Activated T-cell treated with anti-CD3 and anti-CD28 coated beads, Interleukin-2, amount 50 U/mL, for 72 hours (primary cell): ENCODE results near the gene ZMAT5. TPM values are rescaled to one million over a fixed set of nuclear protein-coding genes. Genes with fewer than 3 reads are reported as not detected.
"Not testable (repeated sequence)": the region's sequence is repeated elsewhere in the genome, so short reads cannot be mapped to it uniquely, and the experiment has no call there.

Experiments
- ATAC-seq, 2 donors: fragments of 150-1000 bp; cut with Tn5 transposase; replicated peaks in 1 of 2; 2 replicates each; pipeline ENCODE4 v1.10.0; 2021; ENCODE audit warnings: moderate library complexity in 2 of 2, mild to moderate bottlenecking in 1 of 2
- DNase-seq, 2 donors: peaks; one replicate each; pipeline ENCODE4 v3.0.0; 2021 to 2022; ENCODE audit warnings: mixed read lengths in 1 of 2
- H3K27ac Mint-ChIP-seq: one replicate; pipeline ENCODE4 v1.8.0; 2022; ENCODE audit warnings: mild to moderate bottlenecking, moderate library complexity, mixed read lengths
- H3K27me3 Mint-ChIP-seq: one replicate; pipeline ENCODE4 v1.8.0; 2022; ENCODE audit warnings: low read depth, mixed read lengths
- H3K36me3 Mint-ChIP-seq, 2 donors: one replicate each; pipeline ENCODE4 v1.8.0; 2022; ENCODE audit warnings: mixed read lengths in 2 of 2, mild to moderate bottlenecking in 1 of 2; ENCODE audit not compliant: insufficient read depth in 2 of 2
- H3K4me1 Mint-ChIP-seq: one replicate; pipeline ENCODE4 v1.8.0; 2022; ENCODE audit warnings: low read depth, mixed read lengths
- H3K4me3 Mint-ChIP-seq, 2 donors: one replicate each; pipeline ENCODE4 v1.8.0; 2022; ENCODE audit warnings: mild to moderate bottlenecking in 2 of 2, mixed read lengths in 2 of 2, moderate library complexity in 2 of 2
- H3K9me3 Mint-ChIP-seq, 2 donors: one replicate each; pipeline ENCODE4 v1.8.0; 2022; ENCODE audit warnings: mixed read lengths in 2 of 2
- total RNA-seq, 2 donors: library from RNA; stranded (reverse); gene quantifications; one replicate each; pipeline ENCODE4 v1.2.3, GENCODE V29; 2022

Gene ZMAT5
- total RNA-seq, 2 donors from 2014 or later: 29.1 to 34.4 TPM

DNA sequence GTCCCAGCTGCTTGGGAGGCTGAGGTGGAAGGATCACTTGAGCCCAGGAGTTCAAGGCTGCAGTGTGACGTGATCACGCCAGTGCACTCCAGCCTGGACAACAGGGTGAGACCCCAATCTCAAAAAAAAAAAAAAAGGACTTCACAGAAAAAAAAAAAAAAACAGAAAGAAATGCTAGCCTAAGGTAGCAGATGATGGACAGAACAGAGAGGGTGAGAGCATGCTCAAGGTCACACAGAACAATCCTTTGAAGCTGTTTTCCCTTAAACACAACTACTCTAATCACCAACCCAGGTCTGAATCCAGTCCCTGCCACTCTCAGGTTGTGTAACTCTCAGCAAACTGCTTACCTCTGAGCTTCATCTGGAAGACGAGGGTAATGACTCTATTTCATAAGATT, 9.7 kb downstream of the ZMAT5 start:
- no peak overlapping the region for H3K27ac Mint-ChIP-seq
- no peaks in the 10 kb centered on the region for H3K9me3 Mint-ChIP-seq
- peaks cover 5% of the 10 kb centered on the region for H3K4me1 Mint-ChIP-seq
- H3K4me3 Mint-ChIP-seq: no peak overlapping the region
- DNase-seq (no peak), ATAC-seq (no peak)
- no peaks in the 10 kb centered on the region for H3K36me3 Mint-ChIP-seq
- H3K27me3 Mint-ChIP-seq: no peaks in the 10 kb centered on the region

DNA sequence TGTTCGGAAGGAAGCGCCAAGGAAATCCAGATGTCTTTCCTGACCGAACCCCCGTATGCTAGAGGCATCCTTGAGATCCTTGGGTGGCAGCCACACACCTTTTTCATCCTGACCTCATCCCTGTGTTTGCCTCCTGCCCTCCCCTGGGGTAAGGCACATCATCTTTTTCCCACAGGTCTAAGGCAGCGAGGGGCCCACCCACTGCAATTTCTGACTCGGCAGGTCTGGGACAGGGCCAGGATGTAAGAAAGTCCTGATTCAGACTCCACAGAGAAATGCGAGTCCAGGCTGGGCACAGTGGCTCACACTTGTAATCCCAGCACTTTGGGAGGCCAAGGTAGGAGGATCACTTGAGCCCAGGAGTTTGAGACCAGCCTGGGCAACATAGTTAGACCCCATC, 10.5 kb downstream of the ZMAT5 start:
- ATAC-seq (no peak), DNase-seq (no peak)
- no peaks in the 10 kb centered on the region for H3K9me3 Mint-ChIP-seq
- H3K4me1 Mint-ChIP-seq: peaks cover 8% of the 10 kb centered on the region
- no peak overlapping the region for H3K4me3 Mint-ChIP-seq
- no peaks in the 10 kb centered on the region for H3K36me3 Mint-ChIP-seq
- H3K27me3 Mint-ChIP-seq: no peaks in the 10 kb centered on the region
- no peak overlapping the region for H3K27ac Mint-ChIP-seq

DNA sequence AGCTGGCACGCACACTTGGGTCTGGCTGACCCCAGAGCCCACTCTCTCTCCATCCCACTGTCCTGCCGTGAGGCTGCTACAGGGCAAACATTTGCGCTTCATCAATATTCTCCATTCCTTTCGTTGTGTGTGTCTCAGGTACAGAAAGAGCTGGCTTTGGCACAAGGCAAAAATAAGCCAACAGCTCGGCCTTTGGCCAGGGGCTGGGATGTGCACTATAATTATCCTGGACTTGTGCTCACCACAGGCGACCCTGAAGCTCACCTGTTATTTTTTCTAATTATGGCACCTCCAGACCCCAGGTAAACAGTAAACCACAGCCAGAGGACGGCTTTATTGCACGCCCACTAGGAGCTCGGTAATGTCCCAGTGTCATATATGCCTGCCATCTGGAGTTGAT, 10.9 kb downstream of the ZMAT5 start:
- H3K27me3 Mint-ChIP-seq: no peaks in the 10 kb centered on the region
- DNase-seq (no peak), ATAC-seq (no peak)
- no peak overlapping the region for H3K27ac Mint-ChIP-seq
- no peaks in the 10 kb centered on the region for H3K9me3 Mint-ChIP-seq
- no peak overlapping the region for H3K4me3 Mint-ChIP-seq
- H3K4me1 Mint-ChIP-seq: peaks cover 9% of the 10 kb centered on the region
- no peaks in the 10 kb centered on the region for H3K36me3 Mint-ChIP-seq

- not testable (repeated sequence) for ATAC-seq, H3K9me3 Mint-ChIP-seq, DNase-seq, H3K27ac Mint-ChIP-seq, H3K27me3 Mint-ChIP-seq, H3K36me3 Mint-ChIP-seq, H3K4me3 Mint-ChIP-seq
- peaks cover 19% of the 10 kb centered on the region for H3K4me1 Mint-ChIP-seq
These were observed 12.0 kb downstream of the ZMAT5 start for GRCh38 chr22:29754658-29755395.

- Mint-ChIP-seq H3K4me3 (no peak overlapping the region), H3K27ac (no peak overlapping the region), H3K4me1 (peaks cover 19% of the 10 kb centered on the region), H3K9me3 (no peaks in the 10 kb centered on the region), H3K36me3 (no peaks in the 10 kb centered on the region), H3K27me3 (no peaks in the 10 kb centered on the region)
- DNase-seq (no peak), ATAC-seq (no peak)
These were observed 12.8 kb downstream of the ZMAT5 start for GRCh38 chr22:29753808-29754657.

- Mint-ChIP-seq H3K36me3 (no peaks in the 10 kb centered on the region), H3K4me1 (peaks cover 19% of the 10 kb centered on the region), H3K27ac (no peak overlapping the region), H3K27me3 (no peaks in the 10 kb centered on the region), H3K9me3 (no peaks in the 10 kb centered on the region), H3K4me3 (no peak overlapping the region)
- DNase-seq (no peak), ATAC-seq (no peak)
These were observed 15.1 kb downstream of the ZMAT5 start for GRCh38 chr22:29751669-29752068.

DNA sequence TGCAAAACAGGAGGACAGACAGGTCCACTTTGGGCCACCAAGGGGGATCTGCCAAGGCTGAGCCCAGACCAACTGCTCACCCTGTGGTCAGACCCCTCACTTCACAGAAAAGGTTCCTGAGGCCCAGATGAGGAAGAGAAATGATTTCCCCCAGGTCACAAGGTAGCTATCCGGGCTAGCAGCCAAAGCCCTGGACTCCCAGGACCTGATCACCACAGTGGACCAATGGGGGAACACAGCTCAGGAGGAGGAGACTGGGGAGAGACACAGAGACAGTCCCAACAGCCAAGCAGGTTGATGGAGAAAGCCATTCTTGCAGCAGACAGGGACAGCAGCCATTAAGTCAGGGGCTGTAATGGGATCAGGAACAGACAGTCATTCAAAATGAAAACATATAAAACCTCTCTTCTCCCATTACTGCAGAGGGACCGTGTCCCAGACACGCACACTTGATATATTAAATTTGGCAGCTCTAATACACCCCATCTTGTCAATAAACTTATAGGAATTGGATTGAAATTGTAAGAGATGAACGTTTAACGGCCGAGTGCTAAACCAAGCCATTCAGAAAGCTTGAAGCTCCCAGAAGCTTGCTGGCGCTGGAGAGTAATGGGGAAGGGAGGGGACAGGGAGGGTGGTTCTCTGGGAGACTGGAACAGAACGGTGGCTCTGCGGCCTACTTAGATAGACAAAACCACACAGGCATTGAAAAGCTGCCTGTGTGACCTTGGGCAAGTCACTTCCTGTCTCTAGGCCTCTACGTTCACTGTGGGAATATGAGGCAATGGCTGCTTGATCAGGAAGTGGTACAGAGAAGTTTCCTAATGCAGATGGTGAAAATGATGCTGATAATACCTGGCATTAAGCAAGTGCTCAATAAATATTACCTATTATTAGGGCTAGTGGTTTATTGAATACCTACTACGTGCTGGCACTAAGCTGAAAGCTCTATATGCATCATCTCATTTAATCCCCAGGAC, 16.0 kb downstream of the ZMAT5 start:
- DNase-seq (no peak), ATAC-seq (no peak)
- Mint-ChIP-seq H3K27ac (peak overlapping the region; percentile 63), H3K27me3 (no peaks in the 10 kb centered on the region), H3K4me1 (peaks cover 19% of the 10 kb centered on the region), H3K4me3 (no peak overlapping the region), H3K9me3 (no peaks in the 10 kb centered on the region), H3K36me3 (no peaks in the 10 kb centered on the region)

GRCh38 chr22:29750029-29750428, 16.8 kb downstream of the ZMAT5 start:
- no peaks in the 10 kb centered on the region for H3K27me3 Mint-ChIP-seq
- H3K4me3 Mint-ChIP-seq: no peak overlapping the region
- ATAC-seq: no peak
- peaks cover 19% of the 10 kb centered on the region for H3K4me1 Mint-ChIP-seq
- no peaks in the 10 kb centered on the region for H3K9me3 Mint-ChIP-seq
- no peak overlapping the region for H3K27ac Mint-ChIP-seq
- DNase-seq: no peak
- H3K36me3 Mint-ChIP-seq: peaks cover 0 to 2% of the 10 kb centered on the region in 2 donors

DNA sequence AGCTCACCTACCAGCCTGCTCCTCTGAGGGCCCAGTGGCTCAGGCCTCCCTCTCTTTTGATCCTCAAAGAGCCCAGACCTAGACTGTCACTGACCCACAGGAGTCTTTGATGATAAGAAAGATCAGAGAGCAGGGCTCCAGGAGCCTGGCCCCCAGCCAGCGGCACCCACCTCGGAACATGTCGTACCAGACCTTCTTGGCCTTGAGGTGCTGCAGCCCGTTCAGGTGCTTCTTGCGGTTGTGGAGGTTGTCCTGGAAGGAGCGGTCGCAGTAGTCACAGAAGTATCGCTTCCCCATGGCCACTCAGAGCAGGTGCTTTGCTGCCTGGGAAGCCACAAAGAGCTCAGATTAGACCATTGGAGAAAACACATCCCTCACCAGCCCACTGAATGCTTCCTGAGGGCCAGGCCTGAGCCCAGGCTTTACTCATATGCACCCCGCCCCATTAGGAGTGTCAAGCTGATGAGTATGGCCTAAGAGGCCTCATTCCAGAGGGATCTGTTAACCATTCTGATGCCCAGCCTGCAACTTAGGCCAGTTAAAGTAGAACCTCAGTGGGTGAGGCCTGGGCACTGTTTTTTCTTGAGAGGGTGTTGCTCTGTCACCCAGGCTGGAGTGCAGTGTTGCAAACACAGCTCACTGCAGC, 18.4 kb downstream of the ZMAT5 start:
- Mint-ChIP-seq H3K4me3 (no peak overlapping the region), H3K27ac (no peak overlapping the region), H3K36me3 (peaks cover 0 to 2% of the 10 kb centered on the region in 2 donors), H3K4me1 (peaks cover 19% of the 10 kb centered on the region), H3K9me3 (no peaks in the 10 kb centered on the region), H3K27me3 (no peaks in the 10 kb centered on the region)
- ATAC-seq: no peak
- DNase-seq: no peak

DNA sequence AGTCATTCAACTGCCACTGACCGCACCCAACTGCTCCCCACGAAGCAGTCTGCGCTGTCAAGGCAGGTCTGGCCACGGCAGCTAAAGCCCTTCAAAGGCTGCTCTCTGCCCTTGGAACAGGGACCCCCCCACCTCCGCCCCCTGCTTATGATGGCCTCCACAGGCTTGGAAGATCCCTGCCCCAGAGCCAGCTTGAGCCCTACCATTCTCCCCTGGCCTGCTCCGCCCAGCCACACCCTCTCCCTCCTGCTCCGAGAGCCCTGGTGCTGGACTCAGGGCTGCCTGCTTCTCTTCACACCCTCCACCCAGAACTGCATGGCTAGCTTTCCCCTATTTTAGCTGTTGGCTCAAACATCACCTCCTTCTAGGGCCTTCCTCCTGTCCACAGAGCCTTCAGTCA, 19.0 kb downstream of the ZMAT5 start:
- DNase-seq (no peak), ATAC-seq (no peak)
- peaks cover 0 to 2% of the 10 kb centered on the region in 2 donors for H3K36me3 Mint-ChIP-seq
- H3K4me3 Mint-ChIP-seq: no peak overlapping the region
- no peak overlapping the region for H3K27ac Mint-ChIP-seq
- peaks cover 19% of the 10 kb centered on the region for H3K4me1 Mint-ChIP-seq
- H3K9me3 Mint-ChIP-seq: no peaks in the 10 kb centered on the region
- H3K27me3 Mint-ChIP-seq: no peaks in the 10 kb centered on the region

- Mint-ChIP-seq H3K27me3 (no peaks in the 10 kb centered on the region), H3K36me3 (peaks cover 0 to 2% of the 10 kb centered on the region in 2 donors), H3K4me1 (no peaks in the 10 kb centered on the region), H3K4me3 (no peak overlapping the region), H3K27ac (no peak overlapping the region), H3K9me3 (no peaks in the 10 kb centered on the region)
- no peak for DNase-seq
- ATAC-seq: no peak
These were observed 21.9 kb downstream of the ZMAT5 start for GRCh38 chr22:29744902-29745301.

- H3K4me1 Mint-ChIP-seq: no peaks in the 10 kb centered on the region
- no peak overlapping the region for H3K27ac Mint-ChIP-seq
- no peak overlapping the region for H3K4me3 Mint-ChIP-seq
- no peak for ATAC-seq
- no peaks in the 10 kb centered on the region for H3K27me3 Mint-ChIP-seq
- no peaks in the 10 kb centered on the region for H3K9me3 Mint-ChIP-seq
- peaks cover 0 to 2% of the 10 kb centered on the region in 2 donors for H3K36me3 Mint-ChIP-seq
- DNase-seq: no peak
These were observed 24.5 kb downstream of the ZMAT5 start for GRCh38 chr22:29742326-29742725.
